HG03565 (cell line): ENCODE measurements around the gene ARHGEF4.

Source experiments
- ATAC-seq: cut with Tn5 transposase; IDR thresholded peaks from one replicate; pipeline ENCODE4 v1.9.1; 2021; ENCODE audit warnings: mild to moderate bottlenecking, moderate library complexity; ENCODE audit not compliant: unreplicated experiment

Gene ARHGEF4

GRCh38 chr2:131034122-131035051, 197.7 kb downstream of the ARHGEF4 start:
- no peak for ATAC-seq

DNA sequence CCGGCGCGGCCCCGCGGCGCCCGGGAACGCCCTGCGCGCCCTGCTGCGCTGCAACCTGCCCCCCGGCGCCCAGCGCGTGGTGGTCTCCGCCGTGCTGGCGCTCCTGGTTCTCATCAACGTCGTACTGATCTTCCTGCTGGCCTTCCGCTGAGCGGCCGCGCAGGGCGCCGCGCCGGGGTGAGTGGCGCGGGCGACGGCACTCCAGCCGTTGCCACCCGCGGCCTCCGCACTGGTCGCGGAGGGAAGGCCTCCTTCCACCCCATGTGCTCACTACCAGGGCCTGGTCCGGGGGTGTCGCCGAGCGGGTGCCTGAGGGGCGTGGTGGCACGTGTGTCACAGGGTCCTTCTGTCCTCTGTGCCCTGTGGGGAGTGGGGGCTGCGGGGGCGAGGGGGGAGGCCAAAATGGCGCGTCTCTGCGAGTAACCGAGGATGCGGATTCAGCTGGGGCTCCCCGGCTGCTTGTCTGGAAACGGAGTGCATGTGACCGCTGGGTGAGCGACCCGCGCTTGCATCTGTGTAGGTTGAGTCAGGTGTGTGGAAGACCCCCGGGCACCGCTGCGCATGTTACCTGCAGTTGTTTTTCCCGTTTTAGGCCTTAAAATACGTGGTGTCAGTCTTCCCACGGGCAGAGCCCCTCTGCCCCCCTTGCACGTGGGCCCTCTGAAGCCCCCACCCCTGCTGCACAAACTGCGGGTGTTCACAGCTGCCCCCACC, 198.6 kb downstream of the ARHGEF4 start:
- no peak for ATAC-seq

- no peak for ATAC-seq
Observed at GRCh38 chr2:131035826-131036231, 199.1 kb downstream of the ARHGEF4 start.

- no peak for ATAC-seq
Observed at GRCh38 chr2:131036269-131036668, 199.6 kb downstream of the ARHGEF4 start.

DNA sequence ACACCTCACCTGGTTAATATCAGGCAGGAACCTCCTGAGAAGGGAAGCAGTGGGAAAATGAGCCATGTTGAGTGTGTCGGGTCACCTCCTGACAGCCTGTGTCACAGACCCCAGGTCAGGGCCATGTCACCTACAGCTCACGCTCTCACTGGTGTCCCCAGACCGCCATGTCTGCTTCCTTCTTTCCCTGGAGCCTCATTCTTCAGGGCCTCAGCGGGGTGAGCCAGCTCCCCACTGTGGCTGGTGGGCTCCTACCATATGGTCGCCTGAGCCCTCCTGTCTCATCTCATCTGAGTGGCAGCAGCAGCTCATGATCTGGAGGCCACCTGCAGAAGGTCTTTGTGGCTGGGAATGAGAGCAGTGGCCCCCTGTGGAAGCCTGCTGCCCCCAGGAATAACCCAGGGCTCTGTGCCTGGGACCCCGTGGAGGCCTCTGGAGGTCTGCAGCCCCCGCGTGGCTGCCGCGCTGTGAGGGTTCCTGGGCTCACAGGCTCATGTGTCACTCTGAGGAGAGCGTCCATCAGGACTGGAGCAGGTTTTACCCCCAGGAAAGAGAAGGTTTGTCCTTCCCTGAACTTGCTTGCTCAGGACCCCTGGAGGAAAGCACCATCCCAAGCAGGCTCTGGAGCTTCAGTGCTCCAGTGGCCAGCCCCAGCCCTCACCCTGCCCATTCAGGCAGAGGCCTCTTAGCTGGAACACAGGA, 200.1 kb downstream of the ARHGEF4 start:
- ATAC-seq = no peak

DNA sequence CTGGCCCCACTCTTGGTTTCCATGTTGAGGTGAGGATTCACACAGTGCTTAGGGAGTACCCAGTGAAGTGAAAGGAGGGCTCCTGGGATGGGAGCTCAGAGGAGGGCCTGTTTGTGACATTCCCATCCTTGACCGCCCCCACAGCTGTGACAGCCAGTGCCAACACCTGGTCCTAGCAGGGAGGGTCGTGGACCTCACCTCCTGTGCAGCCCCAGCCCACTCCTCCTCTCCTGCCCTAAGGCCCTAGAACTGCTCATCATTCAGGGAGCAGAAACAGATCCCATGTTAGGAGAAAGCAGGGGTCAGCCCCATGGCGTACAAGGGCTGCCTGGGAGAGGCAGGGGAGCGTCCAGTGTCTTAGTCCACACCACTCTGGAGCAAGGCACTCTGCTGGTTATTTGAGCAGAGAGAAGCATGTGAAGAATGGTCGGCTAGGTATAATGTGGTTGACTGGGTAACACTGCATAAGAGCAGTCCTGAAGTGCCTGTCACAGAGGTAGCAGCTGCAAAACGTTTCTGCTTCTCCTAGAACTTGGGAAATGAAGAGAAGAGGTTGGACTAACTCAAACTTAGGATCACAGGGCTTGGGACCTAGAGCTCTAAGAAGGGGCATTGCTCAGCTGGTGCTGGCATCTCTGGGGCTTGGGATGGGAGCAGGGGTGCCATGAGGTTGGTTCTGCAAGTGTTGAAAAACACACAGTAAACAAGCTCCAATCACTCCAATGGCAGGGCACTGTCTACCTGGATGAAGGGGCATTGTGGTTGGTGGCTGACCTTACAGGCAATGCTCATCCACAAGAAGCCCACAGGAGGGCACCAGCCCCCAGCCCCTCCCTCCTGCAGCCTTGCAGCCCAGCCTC, 200.9 kb downstream of the ARHGEF4 start:
- ATAC-seq = no peak

GRCh38 chr2:131038258-131039100, 201.8 kb downstream of the ARHGEF4 start:
- ATAC-seq = no peak

DNA sequence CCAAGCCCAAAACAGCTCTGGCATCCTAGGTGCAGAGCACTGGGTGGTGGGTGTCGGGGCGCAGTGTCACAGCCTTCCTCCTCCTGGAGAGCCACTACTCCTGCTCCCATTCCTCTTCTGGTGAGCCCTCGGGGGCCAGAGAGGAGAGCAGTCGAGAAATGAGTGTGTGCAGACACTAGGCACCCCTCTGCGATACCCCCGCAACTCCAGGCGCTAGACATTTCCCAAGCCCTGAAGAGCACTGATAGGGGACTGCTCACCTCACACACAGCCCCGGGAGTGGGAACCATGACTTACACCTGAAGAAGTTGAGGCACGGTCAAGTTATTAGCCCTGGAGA, 202.4 kb downstream of the ARHGEF4 start:
- ATAC-seq = no peak

GRCh38 chr2:131039535-131039907, 202.8 kb downstream of the ARHGEF4 start:
- ATAC-seq = no peak

DNA sequence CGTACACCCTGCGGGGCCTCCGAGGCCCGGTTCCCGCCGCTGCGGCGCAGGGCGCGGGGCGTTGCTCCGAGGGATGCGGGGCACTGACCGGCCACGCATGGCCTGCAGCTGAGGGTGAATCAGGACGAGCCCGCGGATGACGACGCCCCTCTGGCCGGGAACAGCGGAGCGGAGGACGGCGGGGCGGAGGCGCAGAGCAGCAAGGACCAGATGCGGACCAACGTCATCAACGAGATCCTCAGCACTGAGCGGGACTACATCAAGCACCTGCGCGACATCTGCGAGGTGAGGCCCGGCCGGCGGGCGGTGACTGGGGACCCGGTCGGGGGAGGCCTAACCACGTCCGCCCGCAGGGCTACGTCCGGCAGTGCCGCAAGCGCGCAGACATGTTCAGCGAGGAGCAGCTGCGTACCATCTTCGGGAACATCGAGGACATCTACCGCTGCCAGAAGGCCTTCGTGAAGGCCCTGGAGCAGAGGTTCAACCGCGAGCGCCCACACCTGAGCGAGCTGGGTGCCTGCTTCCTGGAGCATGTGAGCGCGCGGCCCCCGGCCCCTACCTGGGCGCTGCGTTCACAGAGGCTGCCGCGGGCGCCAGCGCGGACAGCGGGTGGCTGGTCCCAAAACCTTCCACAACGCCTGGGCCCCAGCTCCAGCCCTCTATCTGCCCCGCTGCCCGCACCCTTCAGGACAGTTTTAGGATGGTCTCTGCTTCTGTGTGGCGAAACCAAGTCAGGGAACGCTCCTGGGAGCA, 203.4 kb downstream of the ARHGEF4 start:
- no peak for ATAC-seq

- ATAC-seq = no peak
Observed at GRCh38 chr2:131040661-131041401, 204.1 kb downstream of the ARHGEF4 start.

DNA sequence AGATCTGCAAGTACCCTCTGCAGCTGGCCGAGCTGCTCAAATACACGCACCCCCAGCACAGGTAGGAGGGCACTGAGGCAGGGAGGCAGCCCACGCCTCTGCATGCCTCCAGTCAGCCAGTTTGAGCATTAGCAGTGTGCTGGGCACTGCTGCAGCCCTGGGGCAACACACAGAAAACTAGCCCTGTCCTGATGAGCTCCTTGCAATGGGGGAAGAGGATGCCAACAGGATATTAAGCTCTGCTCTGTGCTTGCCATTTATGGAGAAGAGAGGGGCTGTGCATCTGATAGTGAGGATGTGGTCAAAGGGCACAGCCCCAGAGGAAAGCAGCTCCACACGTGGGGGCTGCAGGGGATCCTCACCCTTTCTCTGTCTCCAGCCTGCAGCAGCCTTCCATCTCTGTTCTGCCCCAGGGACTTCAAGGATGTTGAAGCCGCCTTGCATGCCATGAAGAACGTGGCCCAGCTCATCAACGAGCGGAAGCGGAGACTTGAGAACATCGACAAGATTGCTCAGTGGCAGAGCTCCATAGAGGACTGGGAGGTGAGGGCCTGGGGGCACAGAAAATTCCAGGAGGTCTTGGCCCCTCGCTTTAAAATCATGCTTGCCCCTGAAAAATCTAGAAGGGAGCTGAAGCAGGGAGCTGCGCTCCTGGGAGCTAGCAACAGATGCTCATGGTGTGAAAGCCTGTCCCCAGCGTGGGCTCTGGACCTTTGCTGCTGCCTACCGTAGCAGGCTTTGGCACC, 204.9 kb downstream of the ARHGEF4 start:
- ATAC-seq = no peak

DNA sequence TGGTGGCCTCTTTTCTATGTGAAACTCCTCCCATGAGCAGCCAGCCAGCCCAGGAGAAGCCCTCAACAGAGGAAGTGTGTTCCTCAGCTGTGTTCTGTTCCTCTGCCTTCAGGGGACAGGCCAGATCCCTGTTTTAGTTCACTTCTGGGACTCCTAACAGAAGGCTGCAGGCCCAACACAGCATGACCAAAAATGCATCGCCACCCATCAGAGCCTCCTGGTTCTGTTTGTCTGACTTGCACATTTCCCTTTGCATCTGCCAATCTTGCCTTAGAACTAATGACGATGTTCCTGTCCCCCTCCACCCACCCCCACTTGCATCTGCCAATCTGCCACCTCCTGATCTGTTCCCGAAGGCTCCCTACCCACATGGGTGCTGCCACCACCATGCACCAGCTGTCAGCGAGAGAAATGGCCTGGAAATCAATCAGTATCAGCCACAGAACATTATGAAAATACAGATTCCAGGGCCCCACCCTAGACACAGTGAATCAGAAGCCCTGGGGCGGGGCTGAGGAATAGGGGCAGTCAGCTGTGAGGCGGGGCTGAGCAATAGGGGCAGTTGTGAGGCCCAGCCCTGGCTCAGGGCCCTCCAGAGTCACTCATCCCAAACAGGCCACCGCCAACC, 205.5 kb downstream of the ARHGEF4 start:
- no peak for ATAC-seq

DNA sequence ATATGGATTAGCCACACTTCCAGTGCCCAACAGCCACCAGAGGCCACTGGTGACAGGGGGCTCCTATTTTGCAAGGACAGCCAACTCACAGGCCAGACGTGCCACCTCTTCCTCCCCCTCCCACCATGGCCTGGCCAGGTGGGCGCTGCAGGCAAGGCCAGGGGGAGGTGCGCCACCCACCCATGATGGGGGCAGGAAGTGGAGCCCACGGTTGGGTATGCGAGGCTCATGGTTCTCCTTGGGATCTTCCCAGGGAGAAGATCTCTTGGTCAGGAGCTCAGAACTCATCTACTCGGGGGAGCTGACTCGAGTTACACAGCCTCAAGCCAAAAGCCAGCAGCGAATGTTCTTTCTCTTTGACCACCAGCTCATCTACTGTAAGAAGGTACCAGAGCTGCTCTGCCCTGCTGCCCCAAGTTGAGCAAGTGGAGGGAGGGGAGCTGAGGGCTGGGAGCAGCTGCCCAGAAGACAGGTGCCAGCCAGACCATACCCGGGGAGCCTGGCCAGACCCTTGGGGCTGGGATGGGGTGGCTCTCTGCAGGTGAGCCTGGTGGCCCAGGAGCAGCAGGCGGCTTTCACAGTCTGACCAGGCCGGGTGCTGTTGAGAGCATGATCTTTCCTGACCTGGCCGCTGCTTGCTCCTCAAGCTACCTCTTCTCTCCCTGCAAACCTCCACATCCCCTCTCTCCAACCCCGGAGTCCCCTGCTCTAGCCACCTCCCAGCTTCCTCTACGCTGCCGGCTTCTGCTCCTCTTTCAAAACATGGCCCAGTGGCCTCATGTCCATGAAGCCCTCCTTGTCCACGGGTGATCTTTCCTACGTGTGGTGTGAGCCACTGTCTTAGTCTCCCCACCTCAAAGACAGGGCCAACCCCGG, 206.7 kb downstream of the ARHGEF4 start:
- ATAC-seq = no peak

GRCh38 chr2:131044075-131044756, 207.5 kb downstream of the ARHGEF4 start:
- ATAC-seq = no peak

GRCh38 chr2:131044757-131045150, 208.0 kb downstream of the ARHGEF4 start:
- no peak for ATAC-seq
